ENCODE data around the gene OSBPL1A. TPM values are rescaled to one million over a fixed set of nuclear protein-coding genes. Genes with fewer than 3 reads are reported as not detected.

OSBPL1A gene
- total and polyA plus RNA-seq, 2 experiments from 2014 or later: 14.9 to 24.1 TPM

GRCh38 chr18:24259869-24260641, 137.6 kb downstream of the OSBPL1A start:
- H3K79me2 ChIP-seq (ENCODE audit: insufficient read depth): no peaks in the 10 kb centered on the region
- DNase-seq: no peak
- in situ Hi-C loops (cut with MboI): no loop called here
- H2AFZ ChIP-seq: no peak overlapping the region
- no peaks in the 10 kb centered on the region for H3K4me1 ChIP-seq (ENCODE audit: insufficient read depth)
- no peaks in the 10 kb centered on the region for H3K27me3 ChIP-seq (replicated peaks; ENCODE audit: insufficient read depth)
- TF ChIP-seq EZH2 (IDR thresholded peaks at IDR 0.05; ENCODE audit: insufficient read depth, poor library complexity, severe bottlenecking) (no peak), EZH2phosphoT487 (IDR thresholded peaks at IDR 0.05; ENCODE audit: insufficient read depth, low read depth) (no peak)
- no peak overlapping the region for H3K4me3 ChIP-seq
- H3K9me3 ChIP-seq (ENCODE audit: low read depth): no peaks in the 10 kb centered on the region
- H3K27ac ChIP-seq: no peak overlapping the region
- H3F3A ChIP-seq (ENCODE audit: insufficient read depth): no peaks in the 10 kb centered on the region
- H4K20me1 ChIP-seq (ENCODE audit: insufficient read depth): no peaks in the 10 kb centered on the region
- no peaks in the 10 kb centered on the region for H3K36me3 ChIP-seq (ENCODE audit: low read depth)
- no peaks in the 10 kb centered on the region for H3K9me2 ChIP-seq (ENCODE audit: insufficient read depth)
- WGBS, 2 experiments (ENCODE audit: low coverage in 1 of 2, low lambda C conversion rate in 2 of 2, missing lambda C conversion rate in 2 of 2): 90 to 92% methylated on average over 6 of the region's 6 CpGs
- no peak overlapping the region for H3K9ac ChIP-seq
- no peak overlapping the region for H3K4me2 ChIP-seq (ENCODE audit: unreplicated experiment)

- Histone ChIP-seq H3K4me1 (ENCODE audit: insufficient read depth) (no peaks in the 10 kb centered on the region), H3K4me2 (ENCODE audit: unreplicated experiment) (no peak overlapping the region), H3K27me3 (replicated peaks; ENCODE audit: insufficient read depth) (no peaks in the 10 kb centered on the region), H3F3A (ENCODE audit: insufficient read depth) (no peaks in the 10 kb centered on the region), H3K4me3 (no peak overlapping the region), H4K20me1 (ENCODE audit: insufficient read depth) (0 out of 2 replicates have a peak, but pooled peaks cover 4% of the 10 kb centered on the region), H3K36me3 (ENCODE audit: low read depth) (no peaks in the 10 kb centered on the region), H3K27ac (no peak overlapping the region), H2AFZ (no peak overlapping the region), H3K9me2 (ENCODE audit: insufficient read depth) (no peaks in the 10 kb centered on the region), H3K9me3 (ENCODE audit: low read depth) (no peaks in the 10 kb centered on the region), H3K9ac (no peak overlapping the region), H3K79me2 (ENCODE audit: insufficient read depth) (no peaks in the 10 kb centered on the region)
- no peak for TF ChIP-seq EZH2 (IDR thresholded peaks at IDR 0.05; ENCODE audit: insufficient read depth, poor library complexity, severe bottlenecking)
- TF ChIP-seq EZH2phosphoT487 (IDR thresholded peaks at IDR 0.05; ENCODE audit: insufficient read depth, low read depth): no peak
- in situ Hi-C loops (cut with MboI): no loop called here
- DNase-seq: no peak
- 100% methylated on average over 1 of the region's 1 CpG for WGBS, 2 experiments (ENCODE audit: low coverage in 1 of 2, low lambda C conversion rate in 2 of 2, missing lambda C conversion rate in 2 of 2)
These were observed 143.6 kb downstream of the OSBPL1A start for GRCh38 chr18:24254071-24254470.

GRCh38 chr18:24249716-24250115, 147.9 kb downstream of the OSBPL1A start:
- WGBS, 2 experiments (ENCODE audit: low coverage in 1 of 2, low lambda C conversion rate in 2 of 2, missing lambda C conversion rate in 2 of 2): 88 to 97% methylated on average over 6 of the region's 6 CpGs
- peaks cover 4% of the 10 kb centered on the region; the same call in 1 of the 2 replicates for H4K20me1 ChIP-seq (ENCODE audit: insufficient read depth)
- no peaks in the 10 kb centered on the region for H3K4me1 ChIP-seq (ENCODE audit: insufficient read depth)
- H3K4me2 ChIP-seq (ENCODE audit: unreplicated experiment): no peak overlapping the region
- TF ChIP-seq EZH2 (IDR thresholded peaks at IDR 0.05; ENCODE audit: insufficient read depth, poor library complexity, severe bottlenecking): no peak
- no peak for TF ChIP-seq EZH2phosphoT487 (IDR thresholded peaks at IDR 0.05; ENCODE audit: insufficient read depth, low read depth)
- H3K79me2 ChIP-seq (ENCODE audit: insufficient read depth): no peaks in the 10 kb centered on the region
- H3F3A ChIP-seq (ENCODE audit: insufficient read depth): no peaks in the 10 kb centered on the region
- H3K27me3 ChIP-seq (replicated peaks; ENCODE audit: insufficient read depth): no peaks in the 10 kb centered on the region
- no peaks in the 10 kb centered on the region for H3K9me3 ChIP-seq (ENCODE audit: low read depth)
- H3K4me3 ChIP-seq: no peak overlapping the region
- in situ Hi-C loops (cut with MboI): no loop called here
- no peak for DNase-seq
- no peak overlapping the region for H3K9ac ChIP-seq
- H3K36me3 ChIP-seq (ENCODE audit: low read depth): no peaks in the 10 kb centered on the region
- H3K27ac ChIP-seq: no peak overlapping the region
- H2AFZ ChIP-seq: no peak overlapping the region
- H3K9me2 ChIP-seq (ENCODE audit: insufficient read depth): no peaks in the 10 kb centered on the region; the same call in 1 of the 2 replicates

- Histone ChIP-seq H3F3A (ENCODE audit: insufficient read depth) (no peaks in the 10 kb centered on the region), H3K4me1 (ENCODE audit: insufficient read depth) (no peaks in the 10 kb centered on the region), H3K9ac (no peak overlapping the region), H3K9me2 (ENCODE audit: insufficient read depth) (no peaks in the 10 kb centered on the region; the same call in 1 of the 2 replicates), H4K20me1 (ENCODE audit: insufficient read depth) (no peaks in the 10 kb centered on the region; the same call in 1 of the 2 replicates), H3K4me3 (no peak overlapping the region), H3K4me2 (ENCODE audit: unreplicated experiment) (no peak overlapping the region), H3K36me3 (ENCODE audit: low read depth) (no peaks in the 10 kb centered on the region), H2AFZ (no peak overlapping the region), H3K27ac (no peak overlapping the region), H3K27me3 (replicated peaks; ENCODE audit: insufficient read depth) (no peaks in the 10 kb centered on the region), H3K79me2 (ENCODE audit: insufficient read depth) (no peaks in the 10 kb centered on the region), H3K9me3 (ENCODE audit: low read depth) (no peaks in the 10 kb centered on the region)
- DNase-seq: no peak
- TF ChIP-seq EZH2phosphoT487 (IDR thresholded peaks at IDR 0.05; ENCODE audit: insufficient read depth, low read depth) (no peak), EZH2 (IDR thresholded peaks at IDR 0.05; ENCODE audit: insufficient read depth, poor library complexity, severe bottlenecking) (no peak)
- in situ Hi-C loops (cut with MboI): no loop called here
- 95 to 98% methylated on average over 2 of the region's 2 CpGs for WGBS, 2 experiments (ENCODE audit: low coverage in 1 of 2, low lambda C conversion rate in 2 of 2, missing lambda C conversion rate in 2 of 2)
These were observed 149.3 kb downstream of the OSBPL1A start for GRCh38 chr18:24248359-24248758.

Measured in GM23248 (cell line).